ENCODE data around the gene TUBGCP3.
"Not testable (repeated sequence)": the region's sequence is repeated elsewhere in the genome, so short reads cannot be mapped to it uniquely, and the experiment has no call there.

TUBGCP3 gene

GRCh38 chr13:112587764-112588489 is at the start of gene TUBGCP3:
TUBGCP3 (minus strand) TSS chr13:112588153; CDS start chr13:112587980, 173 bp downstream.
- peak; percentile 84 to 87 for DNase-seq

- DNase-seq = no peak
Measured at GRCh38 chr13:112637017-112637801, 49.3 kb upstream of the TUBGCP3 start.

GRCh38 chr13:112636401-112636975 is 48.5 kb upstream of the TUBGCP3 start:
- DNase-seq = no peak

- DNase-seq = no peak
Measured at GRCh38 chr13:112635323-112635722, 47.4 kb upstream of the TUBGCP3 start.

GRCh38 chr13:112634102-112634501 is 46.1 kb upstream of the TUBGCP3 start:
- DNase-seq = no peak

- DNase-seq = not testable (repeated sequence)
Measured at GRCh38 chr13:112630226-112630625, 42.3 kb upstream of the TUBGCP3 start.

GRCh38 chr13:112629161-112629560 is 41.2 kb upstream of the TUBGCP3 start:
- no peak for DNase-seq

GRCh38 chr13:112627613-112628012 is 39.7 kb upstream of the TUBGCP3 start:
- DNase-seq = not testable (repeated sequence)

- DNase-seq = no peak
Measured at GRCh38 chr13:112627161-112627560, 39.2 kb upstream of the TUBGCP3 start.

GRCh38 chr13:112626761-112627160 is 38.8 kb upstream of the TUBGCP3 start:
- no peak for DNase-seq

- no peak for DNase-seq
Measured at GRCh38 chr13:112626124-112626523, 38.2 kb upstream of the TUBGCP3 start.

GRCh38 chr13:112625698-112626097 is 37.7 kb upstream of the TUBGCP3 start:
- DNase-seq = no peak

- no peak for DNase-seq
Measured at GRCh38 chr13:112624602-112625430, 36.9 kb upstream of the TUBGCP3 start.

- no peak for DNase-seq
Measured at GRCh38 chr13:112624040-112624439, 36.1 kb upstream of the TUBGCP3 start.

GRCh38 chr13:112623051-112623711 is 35.2 kb upstream of the TUBGCP3 start:
- DNase-seq = no peak

- DNase-seq = no peak
Measured at GRCh38 chr13:112622375-112622774, 34.4 kb upstream of the TUBGCP3 start.

GRCh38 chr13:112619730-112620631 is 32.0 kb upstream of the TUBGCP3 start:
- DNase-seq = peak; percentile 56 to 57

GRCh38 chr13:112618501-112618900 is 30.5 kb upstream of the TUBGCP3 start:
- no peak for DNase-seq

- no peak for DNase-seq
Measured at GRCh38 chr13:112617754-112618375, 29.9 kb upstream of the TUBGCP3 start.

- peak; percentile 59 to 68 for DNase-seq
Measured at GRCh38 chr13:112616586-112617362, 28.8 kb upstream of the TUBGCP3 start.
